Stimulated activated naive CD8-positive, alpha-beta T cell treated with anti-CD3 and anti-CD28 coated beads, Interleukin-15, Interleukin-2, amounts not matched to agents 100 U/mL and 50 U/mL, for 24 hours (primary cell): ENCODE results near the gene KRTAP12-2.
"Not testable (repeated sequence)": the region's sequence is repeated elsewhere in the genome, so short reads cannot be mapped to it uniquely, and the experiment has no call there.

Source experiments
- ATAC-seq: fragments of 150-1000 bp; cut with Tn5 transposase; one replicate; pipeline ENCODE4 v1.10.0; 2021
- DNase-seq: peaks from one replicate; pipeline ENCODE4 v3.0.0; 2021

The KRTAP12-2 gene

DNA sequence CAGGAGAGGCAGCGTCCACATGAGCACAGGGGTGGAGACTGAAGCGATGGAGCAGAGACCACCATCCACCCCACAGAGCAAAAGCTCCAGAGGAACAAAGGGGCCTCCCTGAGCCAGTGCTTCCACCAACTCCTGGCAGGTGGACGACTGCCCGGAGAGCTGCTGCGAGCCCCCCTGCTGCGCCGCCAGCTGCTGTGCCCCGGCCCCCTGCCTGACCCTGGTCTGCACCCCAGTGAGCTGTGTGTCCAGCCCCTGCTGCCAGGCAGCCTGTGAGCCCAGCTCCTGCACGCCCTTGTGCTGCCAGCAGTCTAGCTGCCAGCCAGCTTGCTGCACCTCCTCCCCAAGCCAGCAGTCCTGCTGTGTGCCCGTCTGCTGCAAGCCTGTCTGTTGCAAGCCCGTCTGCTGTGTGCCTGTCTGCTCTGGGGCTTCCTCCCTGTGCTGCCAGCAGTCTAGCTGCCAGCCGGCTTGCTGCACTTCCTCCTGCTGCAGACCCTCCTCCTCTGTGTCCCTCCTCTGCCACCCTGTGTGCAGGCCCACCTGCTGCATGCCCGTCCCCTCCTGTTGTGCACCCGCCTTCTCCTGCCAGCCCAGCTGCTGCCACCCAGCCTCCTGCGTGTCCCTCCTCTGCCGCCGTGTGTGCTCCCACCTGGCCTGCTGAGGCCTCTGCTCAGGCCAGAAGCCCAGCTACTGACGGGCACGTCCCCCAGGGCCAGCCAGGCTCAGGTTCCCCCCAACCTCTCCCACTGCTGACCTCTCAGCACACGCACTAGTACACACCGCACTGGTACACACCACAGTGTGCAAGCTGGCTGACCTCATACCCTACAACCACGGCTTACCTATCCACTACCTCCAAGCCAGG, 35.6 kb upstream of the KRTAP12-2 start:
- ATAC-seq, result no peak
- no peak for DNase-seq

DNA sequence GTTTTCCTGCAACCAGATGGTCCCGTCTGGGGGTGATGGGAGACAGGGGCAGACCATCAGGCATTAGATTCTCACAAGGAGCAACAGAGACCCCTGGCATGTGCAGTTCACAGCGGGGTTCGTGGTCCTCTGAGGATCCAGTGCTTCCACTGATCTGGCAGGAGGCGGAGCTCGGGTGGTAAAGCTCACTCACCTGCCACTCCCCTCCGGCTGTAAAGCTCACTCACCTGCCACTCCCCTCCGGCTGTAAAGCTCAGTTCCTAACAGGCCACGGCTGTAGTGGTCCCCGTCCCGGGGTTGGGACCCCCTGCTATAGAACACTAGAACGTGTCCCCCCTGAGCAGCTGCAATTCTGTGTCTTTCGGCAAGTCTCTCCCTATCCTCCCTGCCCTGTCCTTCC, 34.8 kb upstream of the KRTAP12-2 start:
- DNase-seq (no peak), ATAC-seq (no peak)

- ATAC-seq, result no peak
- DNase-seq, result no peak
Measured at GRCh38 chr21:44701023-44701400, 34.3 kb upstream of the KRTAP12-2 start.

GRCh38 chr21:44700101-44701022, 33.6 kb upstream of the KRTAP12-2 start:
- ATAC-seq (no peak), DNase-seq (no peak)

- ATAC-seq (no peak), DNase-seq (no peak)
Measured at GRCh38 chr21:44699502-44700001, 32.8 kb upstream of the KRTAP12-2 start.

GRCh38 chr21:44697811-44698734, 31.3 kb upstream of the KRTAP12-2 start:
- no peak for DNase-seq
- ATAC-seq, result no peak

DNA sequence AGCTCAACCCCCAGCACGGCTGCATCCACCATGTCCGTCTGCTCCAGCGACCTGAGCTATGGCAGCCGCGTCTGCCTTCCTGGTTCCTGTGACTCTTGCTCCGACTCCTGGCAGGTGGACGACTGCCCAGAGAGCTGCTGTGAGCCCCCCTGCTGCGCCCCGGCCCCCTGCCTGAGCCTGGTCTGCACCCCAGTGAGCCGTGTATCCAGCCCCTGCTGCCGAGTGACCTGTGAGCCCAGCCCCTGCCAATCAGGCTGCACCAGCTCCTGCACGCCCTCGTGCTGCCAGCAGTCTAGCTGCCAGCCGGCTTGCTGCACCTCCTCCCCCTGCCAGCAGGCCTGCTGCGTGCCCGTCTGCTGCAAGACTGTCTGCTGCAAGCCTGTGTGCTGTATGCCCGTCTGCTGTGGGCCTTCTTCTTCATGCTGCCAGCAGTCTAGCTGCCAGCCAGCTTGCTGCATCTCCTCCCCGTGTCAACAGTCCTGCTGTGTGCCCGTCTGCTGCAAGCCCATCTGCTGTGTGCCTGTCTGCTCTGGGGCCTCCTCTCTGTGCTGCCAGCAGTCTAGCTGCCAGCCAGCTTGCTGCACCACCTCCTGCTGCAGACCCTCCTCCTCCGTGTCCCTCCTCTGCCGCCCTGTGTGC, 30.6 kb upstream of the KRTAP12-2 start, which contains the start of gene KRTAP10-12:
Gene KRTAP10-12 (plus strand): TSS at position 1 of the 639 bp plus-strand sequence. CDS start 30 bp downstream, at position 31.
- DNase-seq, ATAC-seq: not testable (repeated sequence)

- no peak for ATAC-seq
- no peak for DNase-seq
Measured at GRCh38 chr21:44696572-44696971, 29.8 kb upstream of the KRTAP12-2 start.

GRCh38 chr21:44695641-44696040, 28.9 kb upstream of the KRTAP12-2 start:
- ATAC-seq (no peak), DNase-seq (no peak)

- ATAC-seq (no peak), DNase-seq (no peak)
Measured at GRCh38 chr21:44695184-44695583, 28.5 kb upstream of the KRTAP12-2 start.

GRCh38 chr21:44694776-44695175, 28.0 kb upstream of the KRTAP12-2 start:
- ATAC-seq (no peak), DNase-seq (no peak)

DNA sequence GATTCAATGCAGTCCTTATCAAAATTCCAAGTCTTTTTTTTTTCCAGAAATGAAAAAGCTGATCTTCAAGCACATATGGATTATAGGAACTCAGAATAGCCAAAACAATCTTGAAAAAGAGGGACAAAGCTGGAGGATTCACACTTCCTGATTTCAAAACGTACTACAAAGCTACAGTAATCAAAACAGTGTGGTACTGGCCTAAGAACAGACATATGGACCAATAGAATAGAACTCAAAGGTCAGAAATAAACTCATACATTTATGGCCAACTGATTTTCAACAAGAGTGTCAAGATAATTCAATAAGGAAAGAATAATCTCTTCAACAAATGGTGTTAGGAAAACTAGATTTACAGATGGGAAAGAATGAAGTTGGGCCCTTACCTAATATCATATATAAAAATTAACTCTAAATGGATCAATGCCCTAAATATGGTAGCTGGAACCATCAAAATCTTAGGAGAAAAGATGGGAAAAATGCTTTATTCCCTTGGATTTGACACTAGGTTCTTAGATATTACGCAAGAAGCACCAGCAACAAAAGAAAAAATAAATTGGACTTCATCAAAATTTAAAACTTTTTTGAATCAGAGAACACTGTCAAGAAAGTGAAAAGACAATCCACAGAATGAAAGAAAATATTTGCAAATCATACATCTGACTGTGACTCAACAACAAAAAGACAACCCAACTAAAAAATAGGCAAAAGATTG, 26.2 kb upstream of the KRTAP12-2 start:
- ATAC-seq (no peak), DNase-seq (no peak)

DNA sequence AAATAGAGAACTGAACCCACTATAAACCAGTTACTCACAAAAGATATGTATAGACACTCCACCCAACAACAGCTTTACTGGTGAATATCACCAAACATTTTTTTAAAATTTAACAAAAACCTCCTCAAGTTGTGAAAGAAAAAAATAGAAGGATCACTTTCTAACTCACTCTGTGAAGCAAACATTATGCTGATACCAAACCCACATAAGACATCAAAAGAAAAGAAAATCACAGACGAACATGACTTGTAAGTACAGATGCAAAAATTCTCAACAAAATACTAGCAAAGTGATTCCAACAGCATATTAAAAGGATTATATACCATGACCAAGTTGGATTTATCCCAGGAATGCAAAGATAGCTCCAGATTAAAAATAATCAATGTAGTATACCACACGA, 25.0 kb upstream of the KRTAP12-2 start:
- ATAC-seq, result no peak
- DNase-seq, result no peak

GRCh38 chr21:44689740-44690139, 23.0 kb upstream of the KRTAP12-2 start:
- DNase-seq, ATAC-seq: not testable (repeated sequence)

- DNase-seq (no peak), ATAC-seq (no peak)
Measured at GRCh38 chr21:44687671-44688070, 20.9 kb upstream of the KRTAP12-2 start.

DNA sequence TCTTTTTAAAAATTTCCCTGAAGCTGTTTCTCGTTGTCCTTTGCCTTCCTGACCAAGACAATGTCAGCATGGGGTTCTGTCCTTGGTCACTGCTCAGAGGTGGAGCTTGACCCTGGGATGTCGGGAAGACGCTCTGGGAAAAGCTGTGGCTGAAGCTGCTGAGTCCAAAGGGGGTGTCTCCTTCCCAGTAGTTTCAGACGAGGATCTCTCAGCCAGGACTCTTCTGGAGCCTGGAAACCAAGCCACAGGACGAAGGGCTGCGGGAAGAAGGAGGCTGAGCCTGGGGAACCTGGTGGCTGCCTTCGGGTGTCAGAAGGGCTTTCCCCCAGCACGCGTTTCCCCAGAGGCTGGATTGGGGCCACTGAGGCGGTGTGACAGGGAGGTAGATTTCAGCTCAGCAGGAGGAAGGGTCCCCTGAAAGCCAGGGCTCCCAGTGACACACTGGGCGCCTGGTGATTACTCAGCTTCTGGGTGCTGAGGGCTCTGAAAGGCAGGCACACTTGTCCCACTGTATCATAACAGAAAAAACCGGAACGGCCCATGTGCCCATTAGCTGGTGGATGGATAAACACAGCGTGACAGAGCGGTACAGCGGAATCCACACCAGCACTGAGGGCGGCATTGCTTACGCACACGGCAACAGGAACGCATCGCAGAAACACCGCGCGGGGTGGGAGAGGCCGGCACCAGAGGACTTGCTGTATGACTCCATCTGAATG, 20.3 kb upstream of the KRTAP12-2 start:
- DNase-seq (no peak), ATAC-seq (no peak)

DNA sequence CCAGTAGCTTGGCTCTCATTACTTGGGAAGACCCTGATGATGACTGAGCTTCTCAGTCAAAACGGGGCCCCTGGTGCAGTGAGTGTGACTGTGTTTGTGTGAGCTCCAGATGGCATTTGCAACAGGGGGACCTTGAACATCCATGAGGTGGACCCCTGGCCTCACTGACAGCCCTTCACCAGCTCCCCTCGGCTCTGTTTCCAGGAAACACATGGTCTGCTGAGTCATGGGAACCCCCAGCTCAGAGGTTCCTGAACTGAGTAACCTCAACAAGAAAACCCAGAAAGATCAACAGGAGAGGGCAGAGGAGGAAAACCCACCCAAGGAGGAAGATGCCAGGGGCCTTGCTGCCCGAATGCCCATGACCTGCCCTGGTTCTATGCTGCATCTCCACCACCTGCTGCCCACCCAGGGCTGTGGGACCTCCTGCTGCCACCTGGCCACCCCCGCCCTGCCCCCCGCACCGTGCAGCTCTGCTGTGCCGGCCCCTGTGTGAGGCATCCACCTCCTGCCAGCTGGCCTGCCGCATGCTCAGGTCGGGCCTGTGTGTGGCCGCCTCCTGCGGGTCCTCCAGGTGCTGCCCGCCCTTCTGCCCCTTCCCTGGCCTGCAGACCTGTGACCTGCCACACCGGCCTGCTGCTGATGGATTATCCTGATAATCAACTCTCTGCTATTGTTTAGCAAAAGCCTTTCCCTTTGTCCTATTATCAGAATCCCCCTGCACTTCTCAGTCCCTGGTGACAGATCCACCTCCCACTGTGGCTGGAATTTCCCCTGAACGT, 19.5 kb upstream of the KRTAP12-2 start:
- DNase-seq (no peak), ATAC-seq (peak; percentile 58)

- not testable (repeated sequence) for ATAC-seq
Measured at GRCh38 chr21:44685050-44685449, 18.3 kb upstream of the KRTAP12-2 start.

GRCh38 chr21:44684483-44684882, 17.8 kb upstream of the KRTAP12-2 start:
- ATAC-seq (no peak), DNase-seq (no peak)

More at GRCh38 chr21:44685050-44685449, 18.3 kb upstream of the KRTAP12-2 start:
- not testable (repeated sequence) for DNase-seq
